GM12872 (cell line): ENCODE measurements around the gene CPLANE2.
A peak's percentile ranks its signal among the peaks of the same experiment; 100 is the strongest.

Experiments used
- CTCF ChIP-seq: IDR thresholded peaks from 3 replicates; pipeline ENCODE4 v1.5.1; 2011; ENCODE audit warnings: low read depth, mild to moderate bottlenecking, low read length, moderate library complexity; ENCODE audit not compliant: insufficient read depth

CPLANE2 gene

GRCh38 chr1:16206547-16207317 lies 30.3 kb downstream of the CPLANE2 start:
- no peak for TF ChIP-seq CTCF

- TF ChIP-seq CTCF, result no peak
These were observed 31.0 kb downstream of the CPLANE2 start for GRCh38 chr1:16205891-16206546.

GRCh38 chr1:16205334-16205671 lies 31.7 kb downstream of the CPLANE2 start:
- no peak for TF ChIP-seq CTCF

GRCh38 chr1:16204634-16205333 lies 32.2 kb downstream of the CPLANE2 start:
- TF ChIP-seq CTCF, result peak; percentile 56

- no peak for TF ChIP-seq CTCF
These were observed 32.8 kb downstream of the CPLANE2 start for GRCh38 chr1:16204216-16204615.

- TF ChIP-seq CTCF, result no peak
These were observed 33.4 kb downstream of the CPLANE2 start for GRCh38 chr1:16203550-16203949.
